Measurements from ENCODE around the gene BRD4. TPM values are rescaled to one million over a fixed set of nuclear protein-coding genes. Genes with fewer than 3 reads are reported as not detected.
A peak's percentile ranks its signal among the peaks of the same experiment; 100 is the strongest.
"Not testable (repeated sequence)": the region's sequence is repeated elsewhere in the genome, so short reads cannot be mapped to it uniquely, and the experiment has no call there.

BRD4 gene
- total RNA-seq, 4 donors from 2014 or later: 7.7 to 38.2 (median 31.3) TPM

DNA sequence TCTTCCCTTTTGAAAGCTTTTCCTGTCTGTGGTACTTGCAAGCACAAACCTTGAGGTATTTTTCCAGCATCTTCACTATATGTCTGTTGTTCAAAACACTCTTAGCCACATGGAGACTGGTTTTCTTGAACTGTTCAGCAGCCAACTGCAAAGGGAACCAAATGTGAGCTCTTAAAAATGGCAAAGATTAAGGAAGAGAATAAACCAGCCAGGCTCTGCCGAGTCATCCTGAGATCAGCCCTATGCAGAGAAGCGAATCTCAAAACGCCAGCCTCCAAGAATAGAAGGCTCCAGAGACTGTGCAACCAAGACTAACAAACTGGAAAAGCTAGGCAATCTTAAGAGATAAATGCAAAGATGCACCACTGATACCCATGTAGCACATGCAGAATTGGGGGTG is 26.6 kb upstream of the BRD4 start:
- H3K27ac ChIP-seq: peak overlapping the region in 1 of 4 donors; percentile 9
- H3K36me3 ChIP-seq: peaks cover 22 to 95% (median 66%) of the 10 kb centered on the region in 3 donors
- no peak for DNase-seq
- peaks cover 0 to 6% (median 0%) of the 10 kb centered on the region in 3 donors for H3K4me1 ChIP-seq
- H3K4me3 ChIP-seq: no peak overlapping the region
- 79 to 80% methylated on average over 3 of the region's 3 CpGs for WGBS, 2 donors
- intact Hi-C loops (cut with DNase I): no loop called here
- no peaks in the 10 kb centered on the region for H3K9me3 ChIP-seq
- TF ChIP-seq, protein P1, sequence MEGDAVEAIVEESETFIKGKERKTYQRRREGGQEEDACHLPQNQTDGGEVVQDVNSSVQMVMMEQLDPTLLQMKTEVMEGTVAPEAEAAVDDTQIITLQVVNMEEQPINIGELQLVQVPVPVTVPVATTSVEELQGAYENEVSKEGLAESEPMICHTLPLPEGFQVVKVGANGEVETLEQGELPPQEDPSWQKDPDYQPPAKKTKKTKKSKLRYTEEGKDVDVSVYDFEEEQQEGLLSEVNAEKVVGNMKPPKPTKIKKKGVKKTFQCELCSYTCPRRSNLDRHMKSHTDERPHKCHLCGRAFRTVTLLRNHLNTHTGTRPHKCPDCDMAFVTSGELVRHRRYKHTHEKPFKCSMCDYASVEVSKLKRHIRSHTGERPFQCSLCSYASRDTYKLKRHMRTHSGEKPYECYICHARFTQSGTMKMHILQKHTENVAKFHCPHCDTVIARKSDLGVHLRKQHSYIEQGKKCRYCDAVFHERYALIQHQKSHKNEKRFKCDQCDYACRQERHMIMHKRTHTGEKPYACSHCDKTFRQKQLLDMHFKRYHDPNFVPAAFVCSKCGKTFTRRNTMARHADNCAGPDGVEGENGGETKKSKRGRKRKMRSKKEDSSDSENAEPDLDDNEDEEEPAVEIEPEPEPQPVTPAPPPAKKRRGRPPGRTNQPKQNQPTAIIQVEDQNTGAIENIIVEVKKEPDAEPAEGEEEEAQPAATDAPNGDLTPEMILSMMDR (IDR thresholded peaks at IDR 0.05): no peak
- TF ChIP-seq POLR2A (IDR thresholded peaks at IDR 0.05): no peak
- no peaks in the 10 kb centered on the region for H3K27me3 ChIP-seq

GRCh38 chr19:15357906-15358305 is 25.6 kb upstream of the BRD4 start:
- no peak for DNase-seq
- Histone ChIP-seq H3K4me3 (no peak overlapping the region), H3K27me3 (no peaks in the 10 kb centered on the region), H3K27ac (no peak overlapping the region), H3K36me3 (peaks cover 22 to 95% (median 70%) of the 10 kb centered on the region in 3 donors), H3K4me1 (peaks cover 0 to 6% (median 0%) of the 10 kb centered on the region in 3 donors), H3K9me3 (no peaks in the 10 kb centered on the region)
- WGBS, 2 donors: 93 to 100% methylated on average over 2 to 4 of the region's 4 CpGs
- TF ChIP-seq, protein P1 (IDR thresholded peaks at IDR 0.05): no peak
- TF ChIP-seq POLR2A (IDR thresholded peaks at IDR 0.05): no peak
- intact Hi-C loops (cut with DNase I): no loop called here

- Histone ChIP-seq H3K9me3 (no peaks in the 10 kb centered on the region), H3K27ac (no peak overlapping the region), H3K36me3 (peaks cover 15 to 80% (median 57%) of the 10 kb centered on the region in 3 donors), H3K4me1 (peaks cover 0 to 5% (median 0%) of the 10 kb centered on the region in 3 donors), H3K4me3 (no peak overlapping the region), H3K27me3 (no peaks in the 10 kb centered on the region)
- no peak for DNase-seq
- intact Hi-C loops (cut with DNase I): no loop called here
- WGBS, 2 donors: 79 to 81% methylated on average over 25 to 27 of the region's 27 CpGs
- no peak for TF ChIP-seq POLR2A (IDR thresholded peaks at IDR 0.05)
- TF ChIP-seq, protein P1 (IDR thresholded peaks at IDR 0.05): no peak
These were observed 22.4 kb upstream of the BRD4 start for GRCh38 chr19:15354566-15355296.

DNA sequence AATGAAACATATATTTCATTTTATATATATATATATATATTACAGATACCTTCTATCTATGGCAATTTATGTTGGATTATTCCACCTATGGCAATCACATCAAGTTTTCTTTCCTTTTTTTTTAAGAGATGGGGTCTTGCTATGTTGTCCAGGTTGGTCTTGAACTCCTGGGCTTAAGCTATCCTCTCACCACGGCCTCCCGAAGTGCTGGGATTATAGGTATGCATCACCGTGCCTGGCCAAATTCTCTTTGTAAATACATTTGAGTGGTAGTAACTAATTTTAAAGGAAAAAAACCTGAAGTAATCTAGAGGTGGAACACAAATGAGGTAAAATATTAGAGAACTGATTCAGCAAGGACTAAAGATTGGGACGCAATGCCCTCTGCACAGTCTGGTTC is 21.6 kb upstream of the BRD4 start:
- Histone ChIP-seq H3K27ac (no peak overlapping the region), H3K4me3 (no peak overlapping the region), H3K36me3 (peaks cover 14 to 72% (median 50%) of the 10 kb centered on the region in 3 donors), H3K27me3 (no peaks in the 10 kb centered on the region), H3K9me3 (no peaks in the 10 kb centered on the region), H3K4me1 (no peaks in the 10 kb centered on the region)
- 56 to 82% methylated on average over 4 of the region's 4 CpGs for WGBS, 2 donors
- no peak for DNase-seq
- intact Hi-C loops (cut with DNase I): no loop called here
- no peak for TF ChIP-seq POLR2A (IDR thresholded peaks at IDR 0.05)
- TF ChIP-seq, protein P1 (IDR thresholded peaks at IDR 0.05): no peak

DNA sequence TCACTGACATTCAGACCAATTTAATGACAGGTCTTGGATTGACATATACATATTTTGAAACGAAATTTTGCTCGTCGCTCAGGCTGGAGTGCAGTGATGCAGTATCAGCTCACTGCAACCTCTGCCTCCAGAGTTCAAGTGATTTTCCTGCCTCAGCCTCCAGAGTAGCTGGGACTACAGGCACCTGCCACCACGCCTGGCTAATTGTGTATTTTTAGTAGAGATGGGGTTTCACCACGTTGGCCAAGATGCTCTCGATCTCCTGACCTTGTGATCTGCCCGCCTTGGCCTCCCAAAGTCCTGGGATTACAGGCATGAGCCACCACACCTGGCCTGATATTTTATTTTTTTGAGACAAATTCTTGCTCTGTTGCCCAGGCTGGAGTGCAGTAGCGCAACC is 20.2 kb upstream of the BRD4 start:
- H3K4me1 ChIP-seq; H3K9me3 ChIP-seq; intact Hi-C loops (cut with DNase I); H3K27me3 ChIP-seq; H3K4me3 ChIP-seq; DNase-seq; H3K27ac ChIP-seq: not testable (repeated sequence)
- peaks cover 8 to 58% (median 38%) of the 10 kb centered on the region in 3 donors for H3K36me3 ChIP-seq
- 84 to 90% methylated on average over 6 to 7 of the region's 8 CpGs for WGBS, 2 donors

- intact Hi-C loops (cut with DNase I); H3K27ac ChIP-seq; H3K9me3 ChIP-seq; H3K4me1 ChIP-seq; H3K4me3 ChIP-seq; H3K27me3 ChIP-seq; DNase-seq: not testable (repeated sequence)
- H3K36me3 ChIP-seq: peaks cover 0 to 26% (median 0%) of the 10 kb centered on the region in 3 donors
- 94% methylated on average over 11 of the region's 11 CpGs for WGBS, 2 donors
These were observed 9.0 kb upstream of the BRD4 start for GRCh38 chr19:15341328-15341727.
